ENCODE data around the gene C1QTNF2. TPM values are rescaled to one million over a fixed set of nuclear protein-coding genes. Genes with fewer than 3 reads are reported as not detected.

C1QTNF2 gene
- total RNA-seq, 1 donor from 2014 or later, result 0.14 TPM

DNA sequence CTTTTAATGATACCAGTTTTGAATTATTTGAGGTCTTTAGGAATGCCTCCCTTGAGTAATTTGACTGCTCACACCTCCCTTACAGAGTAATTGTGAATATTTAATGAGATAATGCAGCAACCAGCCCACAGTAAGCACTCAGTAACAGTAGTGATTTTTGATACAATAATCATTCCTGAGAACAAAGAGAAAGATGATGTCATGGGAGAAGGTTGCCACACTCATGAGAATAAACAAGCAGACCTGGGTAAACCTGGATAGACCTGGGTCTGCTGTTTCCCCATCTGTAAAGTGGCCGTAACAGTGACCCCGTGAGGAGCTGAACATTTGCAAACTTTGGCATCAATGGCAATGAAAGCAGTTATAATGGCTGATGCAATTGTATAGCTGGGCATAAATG is 4.2 kb downstream of the C1QTNF2 start:
- Mint-ChIP-seq H3K27me3 (peaks cover 38% of the 10 kb centered on the region), H3K4me3 (ENCODE audit: low read depth) (no peak overlapping the region), H3K4me1 (ENCODE audit: low read depth) (no peaks in the 10 kb centered on the region), H3K9me3 (ENCODE audit: low read depth) (no peaks in the 10 kb centered on the region), H3K36me3 (ENCODE audit: insufficient read depth) (no peaks in the 10 kb centered on the region), H3K27ac (no peak overlapping the region)
- TF ChIP-seq, protein P1, sequence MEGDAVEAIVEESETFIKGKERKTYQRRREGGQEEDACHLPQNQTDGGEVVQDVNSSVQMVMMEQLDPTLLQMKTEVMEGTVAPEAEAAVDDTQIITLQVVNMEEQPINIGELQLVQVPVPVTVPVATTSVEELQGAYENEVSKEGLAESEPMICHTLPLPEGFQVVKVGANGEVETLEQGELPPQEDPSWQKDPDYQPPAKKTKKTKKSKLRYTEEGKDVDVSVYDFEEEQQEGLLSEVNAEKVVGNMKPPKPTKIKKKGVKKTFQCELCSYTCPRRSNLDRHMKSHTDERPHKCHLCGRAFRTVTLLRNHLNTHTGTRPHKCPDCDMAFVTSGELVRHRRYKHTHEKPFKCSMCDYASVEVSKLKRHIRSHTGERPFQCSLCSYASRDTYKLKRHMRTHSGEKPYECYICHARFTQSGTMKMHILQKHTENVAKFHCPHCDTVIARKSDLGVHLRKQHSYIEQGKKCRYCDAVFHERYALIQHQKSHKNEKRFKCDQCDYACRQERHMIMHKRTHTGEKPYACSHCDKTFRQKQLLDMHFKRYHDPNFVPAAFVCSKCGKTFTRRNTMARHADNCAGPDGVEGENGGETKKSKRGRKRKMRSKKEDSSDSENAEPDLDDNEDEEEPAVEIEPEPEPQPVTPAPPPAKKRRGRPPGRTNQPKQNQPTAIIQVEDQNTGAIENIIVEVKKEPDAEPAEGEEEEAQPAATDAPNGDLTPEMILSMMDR (IDR thresholded peaks at IDR 0.05; ENCODE audit: unreplicated experiment), result no peak
- DNase-seq (ENCODE audit: low spot score, unreplicated experiment), result no peak

DNA sequence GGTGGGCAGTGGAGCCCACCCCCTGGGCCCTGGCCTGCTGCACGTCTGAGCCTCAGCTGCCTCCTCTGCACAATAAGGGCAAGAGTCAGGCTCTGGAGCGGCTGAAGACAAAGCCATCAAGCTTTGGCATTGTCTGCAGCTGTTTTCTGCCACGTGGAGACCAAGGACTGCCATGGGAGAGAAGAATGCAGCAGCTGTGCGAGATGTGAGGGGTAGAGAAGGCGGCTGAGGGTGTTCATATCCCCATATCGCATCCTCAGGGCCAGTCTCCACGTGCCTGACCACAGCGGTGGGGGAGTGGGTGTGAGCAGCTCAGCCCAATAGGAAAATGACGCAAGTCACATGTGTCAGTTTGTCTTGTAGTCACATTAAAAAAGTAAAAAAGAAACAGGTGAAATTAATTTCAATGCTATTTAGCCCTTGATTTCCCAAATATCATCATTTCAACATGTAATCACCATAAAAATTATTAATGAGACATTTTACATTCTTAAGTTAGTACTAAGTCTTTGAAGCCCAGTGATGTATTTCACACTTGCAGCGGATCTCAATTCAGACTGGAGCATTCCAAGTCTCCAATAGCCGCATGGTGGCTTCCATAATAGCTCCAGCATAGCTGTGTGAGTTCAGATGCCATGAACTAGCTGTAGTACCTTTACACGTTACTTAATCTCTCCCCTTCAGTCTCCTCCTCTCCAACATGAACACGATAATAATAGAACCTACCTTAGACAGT is 6.6 kb downstream of the C1QTNF2 start:
- no peak for DNase-seq (ENCODE audit: low spot score, unreplicated experiment)
- H3K27ac Mint-ChIP-seq, result no peak overlapping the region
- H3K27me3 Mint-ChIP-seq, result peaks cover 20% of the 10 kb centered on the region
- H3K9me3 Mint-ChIP-seq (ENCODE audit: low read depth), result no peaks in the 10 kb centered on the region
- H3K4me3 Mint-ChIP-seq (ENCODE audit: low read depth), result no peak overlapping the region
- peaks cover 2% of the 10 kb centered on the region for H3K4me1 Mint-ChIP-seq (ENCODE audit: low read depth)
- no peaks in the 10 kb centered on the region for H3K36me3 Mint-ChIP-seq (ENCODE audit: insufficient read depth)
- TF ChIP-seq, protein P1 (IDR thresholded peaks at IDR 0.05; ENCODE audit: unreplicated experiment), result no peak

DNA sequence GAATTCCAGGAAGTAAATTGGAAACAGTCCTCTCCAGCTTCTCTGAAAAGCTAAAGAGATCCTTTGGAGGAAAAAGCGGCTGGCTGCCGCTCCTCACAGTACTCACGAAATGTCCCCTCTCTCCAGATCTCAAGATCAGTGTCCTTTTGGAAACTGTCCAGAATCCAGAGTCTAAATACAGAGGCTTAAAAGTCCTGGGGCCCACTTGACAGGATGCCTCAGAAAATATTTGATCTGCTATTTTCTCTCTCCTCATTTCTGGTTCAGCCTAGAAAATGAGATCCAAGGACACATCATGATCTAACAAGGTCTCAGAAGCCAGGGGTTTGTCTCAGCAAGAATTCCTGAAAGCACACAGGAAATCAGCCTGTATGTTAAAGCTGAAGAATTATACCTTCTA is 7.2 kb downstream of the C1QTNF2 start:
- DNase-seq (ENCODE audit: low spot score, unreplicated experiment), result no peak
- TF ChIP-seq, protein P1 (IDR thresholded peaks at IDR 0.05; ENCODE audit: unreplicated experiment), result no peak
- H3K4me1 Mint-ChIP-seq (ENCODE audit: low read depth), result peaks cover 2% of the 10 kb centered on the region
- H3K27me3 Mint-ChIP-seq, result peaks cover 15% of the 10 kb centered on the region
- no peak overlapping the region for H3K4me3 Mint-ChIP-seq (ENCODE audit: low read depth)
- H3K9me3 Mint-ChIP-seq (ENCODE audit: low read depth), result no peaks in the 10 kb centered on the region
- H3K27ac Mint-ChIP-seq, result no peak overlapping the region
- H3K36me3 Mint-ChIP-seq (ENCODE audit: insufficient read depth), result no peaks in the 10 kb centered on the region

DNA sequence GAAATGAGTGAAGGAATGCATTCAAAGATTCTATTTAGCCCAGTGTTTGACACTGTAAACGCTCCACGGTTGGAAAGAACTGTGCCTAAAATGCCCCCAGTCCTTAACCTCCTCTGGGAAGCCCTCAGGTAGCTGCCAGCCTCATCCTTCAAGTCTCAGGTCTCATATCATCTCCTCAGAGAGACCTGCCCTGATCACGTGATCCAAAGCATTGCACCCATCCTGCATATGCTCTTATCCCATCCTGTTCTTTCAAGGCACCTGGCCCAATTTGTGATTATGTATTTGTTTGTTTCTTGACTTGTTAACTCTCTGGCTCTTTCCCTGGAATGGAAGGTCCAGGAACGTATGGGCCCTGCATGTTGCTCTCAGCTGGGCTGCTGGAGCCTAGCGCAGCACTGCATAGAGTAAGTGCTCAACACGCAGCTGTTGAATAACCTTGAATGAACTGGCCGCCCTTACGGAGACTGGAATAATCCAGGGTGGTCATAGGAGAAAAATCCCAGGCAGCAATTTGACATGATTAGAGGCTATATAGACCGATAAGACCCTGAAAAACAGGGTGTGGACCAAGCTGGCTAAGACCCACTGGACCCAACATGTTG is 8.7 kb downstream of the C1QTNF2 start:
- no peak overlapping the region for H3K4me3 Mint-ChIP-seq (ENCODE audit: low read depth)
- peaks cover 9% of the 10 kb centered on the region for H3K27me3 Mint-ChIP-seq
- no peaks in the 10 kb centered on the region for H3K36me3 Mint-ChIP-seq (ENCODE audit: insufficient read depth)
- TF ChIP-seq, protein P1 (IDR thresholded peaks at IDR 0.05; ENCODE audit: unreplicated experiment), result no peak
- H3K27ac Mint-ChIP-seq, result no peak overlapping the region
- no peak for DNase-seq (ENCODE audit: low spot score, unreplicated experiment)
- H3K9me3 Mint-ChIP-seq (ENCODE audit: low read depth), result no peaks in the 10 kb centered on the region
- H3K4me1 Mint-ChIP-seq (ENCODE audit: low read depth), result peaks cover 9% of the 10 kb centered on the region

DNA sequence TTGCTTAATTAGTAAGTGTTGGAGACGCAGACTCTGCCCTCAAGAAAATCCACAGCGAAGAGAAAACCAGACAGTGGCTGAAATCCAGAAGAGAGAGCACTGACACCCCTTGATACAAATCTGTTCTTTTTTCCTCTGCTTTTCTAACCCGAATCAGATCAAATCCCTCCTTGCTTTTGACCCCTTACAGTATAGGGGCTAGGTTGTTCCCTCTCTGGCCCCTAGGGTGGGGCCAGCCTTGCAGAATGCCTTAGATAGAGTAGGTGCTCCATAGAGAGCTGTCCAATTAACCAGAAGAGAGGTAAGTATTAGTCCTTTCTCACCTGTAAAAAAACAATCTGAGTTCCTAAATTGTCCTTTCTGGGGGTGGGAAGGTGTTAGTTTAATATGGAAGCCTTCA is 10.1 kb downstream of the C1QTNF2 start:
- Mint-ChIP-seq H3K27ac (no peak overlapping the region), H3K4me1 (ENCODE audit: low read depth) (peaks cover 10% of the 10 kb centered on the region), H3K4me3 (ENCODE audit: low read depth) (no peak overlapping the region)

More for the DNA sequence above, 10.1 kb downstream of the C1QTNF2 start:
- Mint-ChIP-seq H3K36me3 (ENCODE audit: insufficient read depth) (no peaks in the 10 kb centered on the region), H3K27me3 (peaks cover 9% of the 10 kb centered on the region), H3K9me3 (ENCODE audit: low read depth) (no peaks in the 10 kb centered on the region)
- TF ChIP-seq, protein P1 (IDR thresholded peaks at IDR 0.05; ENCODE audit: unreplicated experiment), result no peak
- DNase-seq (ENCODE audit: low spot score, unreplicated experiment), result no peak

All from progenitor cell of endocrine pancreas (in vitro differentiated cells).